Left ventricle myocardium inferior (tissue), 1 donor: ENCODE results near the gene SLFN13. TPM values are rescaled to one million over a fixed set of nuclear protein-coding genes. Genes with fewer than 3 reads are reported as not detected.

Source experiments
- DNase-seq: peaks from one replicate; pipeline ENCODE4 v3.0.0-alpha.2; 2020
- H3K27ac ChIP-seq: fragments of 200-600 bp; replicated peaks from 2 replicates; pipeline ENCODE4 v1.8.0; 2021
- H3K27me3 ChIP-seq: fragments of 200-600 bp; 2 replicates; pipeline ENCODE4 v1.8.0; 2021; ENCODE audit warnings: low read depth
- H3K36me3 ChIP-seq: fragments of 200-600 bp; 2 replicates; pipeline ENCODE4 v1.8.0; 2021
- H3K4me1 ChIP-seq: fragments of 200-600 bp; 2 replicates; pipeline ENCODE4 v1.8.0; 2021
- H3K4me3 ChIP-seq: fragments of 200-600 bp; 2 replicates; pipeline ENCODE4 v1.8.0; 2021; ENCODE audit warnings: mild to moderate bottlenecking, moderate library complexity
- H3K9me3 ChIP-seq: fragments of 200-600 bp; replicated peaks from 2 replicates; pipeline ENCODE4 v1.8.0; 2021
- intact Hi-C: fragments of 100-400 bp; cut with micrococcal nuclease; formaldehyde crosslinking; loops from one replicate; pipeline ENCODE4 v1.11.0; 2022
- total RNA-seq: library from RNA; stranded (reverse); fragmentation: NEBNext Ultra II Directional; extraction: Animal tissue kit (Norgen Biotek cat#: 25700); gene quantifications from one replicate; pipeline ENCODE4 v1.2.1, GENCODE V29; 2021
- TF ChIP-seq, protein P1 (sequence below): fragments of 200-600 bp; IDR thresholded peaks from 2 replicates; pipeline ENCODE4 v1.8.0; 2021; ENCODE audit warnings: antibody characterized with exemption, mild to moderate bottlenecking, borderline replicate concordance
- donor health status: DM: no; HTN: yes; CAD: no; lungs with severe emphysema.

SLFN13 gene
- total RNA-seq, 1 donor from 2014 or later: 3.4 TPM

- Histone ChIP-seq H3K27ac (no peak overlapping the region), H3K27me3 (no peaks in the 10 kb centered on the region), H3K9me3 (peaks cover 23% of the 10 kb centered on the region), H3K4me3 (no peak overlapping the region), H3K4me1 (no peaks in the 10 kb centered on the region), H3K36me3 (no peaks in the 10 kb centered on the region)
- DNase-seq: no peak
- intact Hi-C loops: no loop called here
- TF ChIP-seq, protein P1, sequence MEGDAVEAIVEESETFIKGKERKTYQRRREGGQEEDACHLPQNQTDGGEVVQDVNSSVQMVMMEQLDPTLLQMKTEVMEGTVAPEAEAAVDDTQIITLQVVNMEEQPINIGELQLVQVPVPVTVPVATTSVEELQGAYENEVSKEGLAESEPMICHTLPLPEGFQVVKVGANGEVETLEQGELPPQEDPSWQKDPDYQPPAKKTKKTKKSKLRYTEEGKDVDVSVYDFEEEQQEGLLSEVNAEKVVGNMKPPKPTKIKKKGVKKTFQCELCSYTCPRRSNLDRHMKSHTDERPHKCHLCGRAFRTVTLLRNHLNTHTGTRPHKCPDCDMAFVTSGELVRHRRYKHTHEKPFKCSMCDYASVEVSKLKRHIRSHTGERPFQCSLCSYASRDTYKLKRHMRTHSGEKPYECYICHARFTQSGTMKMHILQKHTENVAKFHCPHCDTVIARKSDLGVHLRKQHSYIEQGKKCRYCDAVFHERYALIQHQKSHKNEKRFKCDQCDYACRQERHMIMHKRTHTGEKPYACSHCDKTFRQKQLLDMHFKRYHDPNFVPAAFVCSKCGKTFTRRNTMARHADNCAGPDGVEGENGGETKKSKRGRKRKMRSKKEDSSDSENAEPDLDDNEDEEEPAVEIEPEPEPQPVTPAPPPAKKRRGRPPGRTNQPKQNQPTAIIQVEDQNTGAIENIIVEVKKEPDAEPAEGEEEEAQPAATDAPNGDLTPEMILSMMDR: no peak
Measured at GRCh38 chr17:35387496-35387895, 61.1 kb downstream of the SLFN13 start.

Other genes with a start within 250 kb of the SLFN13 start
- gene SLFN5, start 205.7 kb downstream of the SLFN13 start, total RNA-seq: 8.6 TPM
- 15.1 TPM for gene SLFN11, start 75.1 kb downstream of the SLFN13 start, total RNA-seq
- gene SLFN12, start 16.3 kb downstream of the SLFN13 start, total RNA-seq: 3.7 TPM
- 0.25 TPM for gene SLFN12L, start 88.9 kb upstream of the SLFN13 start, total RNA-seq
- gene SLFN14, start 112.1 kb upstream of the SLFN13 start, total RNA-seq: not detected
- 8.7 TPM for gene PEX12, start 129.8 kb upstream of the SLFN13 start, total RNA-seq
- gene AP2B1, start 138.6 kb upstream of the SLFN13 start, total RNA-seq: 113 TPM